GM19328 (cell line): ENCODE results near the gene FERD3L.

Source experiments
- ATAC-seq: cut with Tn5 transposase; IDR thresholded peaks from one replicate; pipeline ENCODE4 v1.9.1; 2021; ENCODE audit warnings: mild to moderate bottlenecking, moderate library complexity; ENCODE audit not compliant: unreplicated experiment

FERD3L gene

DNA sequence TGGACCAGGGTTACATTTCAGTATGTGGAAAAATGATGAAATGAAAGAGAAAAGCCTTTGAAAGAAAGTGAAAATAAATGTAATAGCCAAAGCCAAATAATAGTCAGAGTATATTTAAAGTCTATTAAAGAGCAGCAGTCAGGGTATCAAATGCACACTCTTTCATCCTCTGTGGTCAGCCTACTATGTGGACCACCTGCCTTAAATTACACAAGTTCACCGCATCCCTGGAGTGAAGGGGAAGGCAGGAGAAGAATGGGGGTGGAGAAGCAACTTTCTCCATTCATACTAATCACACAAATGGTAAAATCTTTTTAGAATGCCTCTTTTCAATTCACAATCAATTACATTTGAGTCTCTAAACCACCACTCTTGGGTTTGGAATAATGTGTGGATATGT is 43.7 kb downstream of the FERD3L start:
- no peak for ATAC-seq

- ATAC-seq = no peak
Measured at GRCh38 chr7:19099924-19100323, 45.3 kb downstream of the FERD3L start.

- no peak for ATAC-seq
Measured at GRCh38 chr7:19099194-19099593, 46.0 kb downstream of the FERD3L start.

DNA sequence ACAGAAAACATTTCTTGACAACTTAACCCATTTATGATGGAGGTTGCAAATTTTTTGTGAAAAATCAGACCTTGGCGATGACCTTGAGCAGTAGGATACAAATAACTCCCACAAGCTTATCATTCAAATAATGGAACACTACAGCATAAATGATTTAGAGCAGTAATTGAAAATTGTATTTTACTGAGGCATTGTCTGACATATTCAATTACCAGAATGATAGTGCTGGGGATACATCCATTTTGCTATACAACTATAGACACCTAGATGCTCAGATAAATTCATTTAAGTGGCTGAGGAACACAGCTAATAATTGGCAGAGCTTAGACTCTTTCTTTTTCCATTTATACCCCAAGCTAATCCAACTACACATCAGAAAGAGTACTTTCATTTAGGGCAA is 46.7 kb downstream of the FERD3L start:
- ATAC-seq = no peak

DNA sequence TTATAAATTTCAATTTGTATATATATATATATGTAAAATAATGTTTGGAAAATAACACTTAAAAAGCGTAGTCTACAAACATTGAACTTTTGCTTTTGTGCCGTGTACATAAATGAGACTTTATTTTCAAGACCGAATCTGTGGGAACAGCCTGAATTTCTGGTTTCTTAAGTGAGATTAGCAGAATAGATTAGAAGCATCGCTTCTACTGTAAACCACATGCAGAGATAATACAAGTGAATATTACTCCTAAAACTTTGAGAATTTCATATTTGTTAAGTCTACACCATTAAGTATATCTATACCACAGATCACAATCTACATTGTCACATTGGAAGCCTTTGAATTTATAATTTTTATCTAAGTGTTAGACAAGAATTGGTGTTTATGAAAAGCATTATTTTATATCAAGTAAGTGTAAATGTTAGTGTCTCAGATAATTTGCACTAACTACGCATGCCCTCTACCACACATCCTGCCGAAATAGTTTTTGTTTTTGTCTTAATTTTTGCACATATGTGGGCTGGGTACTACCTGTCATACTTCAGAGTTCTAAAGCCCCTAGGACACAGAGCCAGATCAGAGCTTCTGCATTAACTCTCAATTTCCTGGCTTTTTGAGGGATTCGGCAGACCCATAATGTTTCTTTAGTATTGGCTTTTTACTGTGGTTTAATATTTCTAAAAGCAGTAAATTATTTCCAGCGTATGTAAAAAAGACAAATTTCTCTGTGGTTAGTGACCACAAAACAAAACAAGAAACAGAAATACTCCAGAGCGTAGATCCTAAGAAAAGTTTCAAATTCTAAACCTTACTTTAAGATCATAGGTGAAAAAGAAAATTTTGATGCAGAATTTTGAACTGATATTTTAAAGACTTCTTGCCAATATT is 47.8 kb downstream of the FERD3L start:
- no peak for ATAC-seq

DNA sequence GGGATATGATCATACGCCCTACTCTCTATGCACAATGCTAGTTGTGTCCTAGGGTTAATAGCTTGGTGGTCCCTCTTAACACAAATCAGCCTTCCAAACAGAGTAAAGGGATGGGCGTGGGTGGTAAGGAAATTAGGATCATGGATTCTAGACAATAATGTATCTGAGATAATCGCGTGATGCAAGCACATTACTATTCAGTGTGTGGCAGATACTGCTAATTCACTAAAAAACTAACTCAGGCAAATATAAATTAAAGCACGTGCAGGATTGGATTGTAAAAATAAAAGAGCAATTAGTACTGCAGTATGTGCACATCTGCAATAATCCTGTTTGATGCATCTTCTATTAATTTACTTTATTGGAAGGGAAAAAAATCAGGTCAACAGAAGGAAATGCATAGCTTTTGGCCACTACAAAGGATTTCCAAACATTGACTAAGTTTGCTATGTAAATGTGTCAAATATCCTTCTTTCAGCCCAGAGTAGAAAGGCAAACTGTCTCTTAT is 49.8 kb downstream of the FERD3L start:
- ATAC-seq = no peak
